Measurements from ENCODE around the gene SYNC. TPM values are rescaled to one million over a fixed set of nuclear protein-coding genes. Genes with fewer than 3 reads are reported as not detected.

The SYNC gene
- total and polyA plus RNA-seq, 10 of the 15 experiments (the other 5 are each of a cell fraction or from before 2014, with no cell fraction given) = 0.04 to 0.12 (median 0.05) TPM; not detected in 7

GRCh38 chr1:32728413-32729077, 26.0 kb upstream of the SYNC start (continued):
- no peak for TF ChIP-seq NFIC (IDR thresholded peaks at IDR 0.05; ENCODE audit: low read depth, low read length)
- no peak for TF ChIP-seq SMARCA5 (IDR thresholded peaks at IDR 0.05)

GRCh38 chr1:32727876-32728275, 25.3 kb upstream of the SYNC start:
- H3K4me3 ChIP-seq = no peak overlapping the region
- intact Hi-C loops (cut with micrococcal nuclease; ENCODE audit: unreplicated experiment) (no loop called here), in situ Hi-C loops (cut with MboI) (no loop called here)
- ChIA-PET RAD21 (ENCODE audit: unreplicated experiment) (interaction anchor here (0.9 to 2.2 kb wide), 3 partner anchors 16 to 208 kb away, joined by 3 to 10 read pairs (median 6); no protein-coding TSS in a partner anchor), SMC1A (ENCODE audit: uncharacterized antibody, unreplicated experiment) (no interaction called here), POLR2A (interaction anchor here (1.1 kb wide), 1 partner anchor 206 kb away, joined by 8 read pairs; no protein-coding TSS in a partner anchor), CTCF (interaction anchor here (1.0 to 1.4 kb wide), 4 partner anchors 15 to 41 kb away, joined by 3 to 4 read pairs (median 3); no protein-coding TSS in a partner anchor)
- H3K4me1 ChIP-seq (ENCODE audit: control insufficient read depth, insufficient read depth, low read length) = peaks cover 8% of the 10 kb centered on the region
- H3K79me2 ChIP-seq (ENCODE audit: control insufficient read depth, insufficient read depth, low read length) = no peaks in the 10 kb centered on the region
- H3K4me2 ChIP-seq (ENCODE audit: control insufficient read depth, insufficient read depth) = no peak overlapping the region
- 100% methylated on average over 1 of the region's 1 CpG for WGBS (ENCODE audit: insufficient coverage, insufficient replicate concordance, low lambda C conversion rate, missing lambda C conversion rate)
- FAIRE-seq = no peak
- no peak for DNase-seq (ENCODE audit: low read depth, low spot score)
- H3K9me3 ChIP-seq (replicated peaks; ENCODE audit: control insufficient read depth, insufficient read depth, low read length) = no peaks in the 10 kb centered on the region
- no peak for TF ChIP-seq CBFB (IDR thresholded peaks at IDR 0.05; ENCODE audit: low read depth)
- TF ChIP-seq, protein P1, sequence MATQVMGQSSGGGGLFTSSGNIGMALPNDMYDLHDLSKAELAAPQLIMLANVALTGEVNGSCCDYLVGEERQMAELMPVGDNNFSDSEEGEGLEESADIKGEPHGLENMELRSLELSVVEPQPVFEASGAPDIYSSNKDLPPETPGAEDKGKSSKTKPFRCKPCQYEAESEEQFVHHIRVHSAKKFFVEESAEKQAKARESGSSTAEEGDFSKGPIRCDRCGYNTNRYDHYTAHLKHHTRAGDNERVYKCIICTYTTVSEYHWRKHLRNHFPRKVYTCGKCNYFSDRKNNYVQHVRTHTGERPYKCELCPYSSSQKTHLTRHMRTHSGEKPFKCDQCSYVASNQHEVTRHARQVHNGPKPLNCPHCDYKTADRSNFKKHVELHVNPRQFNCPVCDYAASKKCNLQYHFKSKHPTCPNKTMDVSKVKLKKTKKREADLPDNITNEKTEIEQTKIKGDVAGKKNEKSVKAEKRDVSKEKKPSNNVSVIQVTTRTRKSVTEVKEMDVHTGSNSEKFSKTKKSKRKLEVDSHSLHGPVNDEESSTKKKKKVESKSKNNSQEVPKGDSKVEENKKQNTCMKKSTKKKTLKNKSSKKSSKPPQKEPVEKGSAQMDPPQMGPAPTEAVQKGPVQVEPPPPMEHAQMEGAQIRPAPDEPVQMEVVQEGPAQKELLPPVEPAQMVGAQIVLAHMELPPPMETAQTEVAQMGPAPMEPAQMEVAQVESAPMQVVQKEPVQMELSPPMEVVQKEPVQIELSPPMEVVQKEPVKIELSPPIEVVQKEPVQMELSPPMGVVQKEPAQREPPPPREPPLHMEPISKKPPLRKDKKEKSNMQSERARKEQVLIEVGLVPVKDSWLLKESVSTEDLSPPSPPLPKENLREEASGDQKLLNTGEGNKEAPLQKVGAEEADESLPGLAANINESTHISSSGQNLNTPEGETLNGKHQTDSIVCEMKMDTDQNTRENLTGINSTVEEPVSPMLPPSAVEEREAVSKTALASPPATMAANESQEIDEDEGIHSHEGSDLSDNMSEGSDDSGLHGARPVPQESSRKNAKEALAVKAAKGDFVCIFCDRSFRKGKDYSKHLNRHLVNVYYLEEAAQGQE (IDR thresholded peaks at IDR 0.05; ENCODE audit: low read depth, low read length) = no peak
- no peak for TF ChIP-seq ZBTB4 (CRISPR knock-in tag; IDR thresholded peaks at IDR 0.05)
- TF ChIP-seq SMC3 (IDR thresholded peaks at IDR 0.05; ENCODE audit: borderline replicate concordance, low read length) = no peak
- TF ChIP-seq NFIC (IDR thresholded peaks at IDR 0.05; ENCODE audit: low read depth, low read length) = no peak
- no peak for TF ChIP-seq BACH1 (IDR thresholded peaks at IDR 0.05; ENCODE audit: borderline replicate concordance)
- TF ChIP-seq YBX1 (IDR thresholded peaks at IDR 0.05) = no peak
- TF ChIP-seq STAT1 (conservative IDR thresholded peaks at IDR 0.05) = no peak
- TF ChIP-seq, protein P2, sequence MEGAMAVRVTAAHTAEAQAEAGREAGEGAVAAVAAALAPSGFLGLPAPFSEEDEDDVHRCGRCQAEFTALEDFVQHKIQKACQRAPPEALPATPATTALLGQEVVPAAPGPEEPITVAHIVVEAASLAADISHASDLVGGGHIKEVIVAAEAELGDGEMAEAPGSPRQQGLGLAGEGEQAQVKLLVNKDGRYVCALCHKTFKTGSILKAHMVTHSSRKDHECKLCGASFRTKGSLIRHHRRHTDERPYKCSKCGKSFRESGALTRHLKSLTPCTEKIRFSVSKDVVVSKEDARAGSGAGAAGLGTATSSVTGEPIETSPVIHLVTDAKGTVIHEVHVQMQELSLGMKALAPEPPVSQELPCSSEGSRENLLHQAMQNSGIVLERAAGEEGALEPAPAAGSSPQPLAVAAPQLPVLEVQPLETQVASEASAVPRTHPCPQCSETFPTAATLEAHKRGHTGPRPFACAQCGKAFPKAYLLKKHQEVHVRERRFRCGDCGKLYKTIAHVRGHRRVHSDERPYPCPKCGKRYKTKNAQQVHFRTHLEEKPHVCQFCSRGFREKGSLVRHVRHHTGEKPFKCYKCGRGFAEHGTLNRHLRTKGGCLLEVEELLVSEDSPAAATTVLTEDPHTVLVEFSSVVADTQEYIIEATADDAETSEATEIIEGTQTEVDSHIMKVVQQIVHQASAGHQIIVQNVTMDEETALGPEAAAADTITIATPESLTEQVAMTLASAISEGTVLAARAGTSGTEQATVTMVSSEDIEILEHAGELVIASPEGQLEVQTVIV (IDR thresholded peaks at IDR 0.05; ENCODE audit: borderline replicate concordance, partially characterized antibody) = no peak
- no peak for TF ChIP-seq ASH2L (IDR thresholded peaks at IDR 0.05; ENCODE audit: borderline replicate concordance, low read depth)
- no TSS peak for BruUV-seq (replicated peaks)
- H4K20me1 ChIP-seq (ENCODE audit: control insufficient read depth, insufficient read depth) = no peaks in the 10 kb centered on the region
- H3K27ac ChIP-seq (ENCODE audit: control insufficient read depth, insufficient read depth) = no peak overlapping the region
- no peak overlapping the region for H2AFZ ChIP-seq (ENCODE audit: control insufficient read depth, low read depth, low read length)
- peaks cover 0 to 1% of the 10 kb centered on the region in 2 experiments; a peak in 1 of 4 replicates for H3K27me3 ChIP-seq (replicated peaks in 1 of 2; ENCODE audit: control insufficient read depth in 2 of 2, insufficient read depth in 2 of 2, low read length in 1 of 2)
- H3K36me3 ChIP-seq (ENCODE audit: control insufficient read depth in 2 of 2, insufficient read depth in 2 of 2, low read length in 1 of 2) = no peaks in the 10 kb centered on the region
- ATAC-seq = no peak
- no peak overlapping the region for H3K9ac ChIP-seq (ENCODE audit: control insufficient read depth, insufficient read depth, low read length)

Data from GM12878 (cell line).